Neutrophil (primary cell): ENCODE measurements around the gene MYO1B.

Experiments
- H3K27ac ChIP-seq: fragments of 200-600 bp; sonication (generic); 2 replicates; pipeline ENCODE4 v1.5.1; 2016; ENCODE audit warnings: mild to moderate bottlenecking, moderate library complexity
- H3K27me3 ChIP-seq: fragments of 200-600 bp; sonication (generic); 2 replicates; pipeline ENCODE4 v1.6.0; 2016; ENCODE audit warnings: mild to moderate bottlenecking
- H3K36me3 ChIP-seq: fragments of 200-600 bp; sonication (generic); 2 replicates; pipeline ENCODE4 v1.5.1; 2017
- H3K4me1 ChIP-seq, 2 experiments: fragments of 200-600 bp in 1 of 2; sonication (generic) in 1 of 2; 1 replicate in 1 of 2; 2 replicates in 1 of 2; pipeline versions ENCODE4 v1.5.1 to v1.6.1; 2013 to 2016; ENCODE audit warnings: low read depth in 1 of 2, low read length in 1 of 2, mild to moderate bottlenecking in 1 of 2, moderate library complexity in 1 of 2; ENCODE audit not compliant: control insufficient read depth in 1 of 2, insufficient read depth in 1 of 2
- H3K4me3 ChIP-seq, 2 experiments: fragments of 200-600 bp in 1 of 2; sonication (generic) in 1 of 2; 1 replicate in 1 of 2; 2 replicates in 1 of 2; pipeline ENCODE4 v1.5.1; 2013 to 2016; ENCODE audit warnings: low read depth in 1 of 2, low read length in 1 of 2, mild to moderate bottlenecking in 1 of 2, moderate library complexity in 1 of 2
- H3K9me3 ChIP-seq: fragments of 200-600 bp; sonication (generic); 2 replicates; pipeline ENCODE4 v1.5.1; 2016
- CTCF ChIP-seq: fragments of 200-600 bp; sonication (generic); IDR thresholded peaks from 2 replicates; pipeline ENCODE4 v1.5.1; 2016; ENCODE audit warnings: antibody characterized with exemption

MYO1B gene

GRCh38 chr2:191289049-191289448 is 43.8 kb downstream of the MYO1B start:
- H3K27ac ChIP-seq: no peak overlapping the region
- H3K9me3 ChIP-seq: no peaks in the 10 kb centered on the region
- no peak for TF ChIP-seq CTCF
- H3K36me3 ChIP-seq: no peaks in the 10 kb centered on the region
- no peaks in the 10 kb centered on the region for H3K4me1 ChIP-seq
- H3K27me3 ChIP-seq: no peaks in the 10 kb centered on the region
- H3K4me3 ChIP-seq: no peak overlapping the region

- Histone ChIP-seq H3K4me3 (no peak overlapping the region), H3K27me3 (no peaks in the 10 kb centered on the region), H3K9me3 (no peaks in the 10 kb centered on the region), H3K27ac (no peak overlapping the region), H3K36me3 (no peaks in the 10 kb centered on the region), H3K4me1 (no peaks in the 10 kb centered on the region)
- TF ChIP-seq CTCF: no peak
These were observed 46.3 kb downstream of the MYO1B start for GRCh38 chr2:191291471-191291870.

GRCh38 chr2:191292869-191293268 is 47.7 kb downstream of the MYO1B start:
- no peak overlapping the region for H3K27ac ChIP-seq
- no peak for TF ChIP-seq CTCF
- no peaks in the 10 kb centered on the region for H3K4me1 ChIP-seq
- H3K36me3 ChIP-seq: no peaks in the 10 kb centered on the region
- H3K27me3 ChIP-seq: no peaks in the 10 kb centered on the region
- no peak overlapping the region for H3K4me3 ChIP-seq
- H3K9me3 ChIP-seq: no peaks in the 10 kb centered on the region

- H3K27me3 ChIP-seq: no peaks in the 10 kb centered on the region
- no peak overlapping the region for H3K4me3 ChIP-seq
- H3K4me1 ChIP-seq: no peaks in the 10 kb centered on the region
- no peak for TF ChIP-seq CTCF
- H3K27ac ChIP-seq: no peak overlapping the region
- H3K36me3 ChIP-seq: no peaks in the 10 kb centered on the region
- no peaks in the 10 kb centered on the region for H3K9me3 ChIP-seq
These were observed 49.9 kb downstream of the MYO1B start for GRCh38 chr2:191295088-191295487.

GRCh38 chr2:191296083-191297006 is 51.1 kb downstream of the MYO1B start:
- Histone ChIP-seq H3K4me1 (no peaks in the 10 kb centered on the region), H3K9me3 (no peaks in the 10 kb centered on the region), H3K27me3 (no peaks in the 10 kb centered on the region), H3K36me3 (no peaks in the 10 kb centered on the region), H3K4me3 (no peak overlapping the region), H3K27ac (no peak overlapping the region)
- TF ChIP-seq CTCF: no peak
